HG03558 (cell line): ENCODE measurements around the gene SCCPDH.
"Not testable (repeated sequence)": the region's sequence is repeated elsewhere in the genome, so short reads cannot be mapped to it uniquely, and the experiment has no call there.

Experiments
- ATAC-seq: cut with Tn5 transposase; IDR thresholded peaks from one replicate; pipeline ENCODE4 v1.9.1; 2021; ENCODE audit warnings: moderate number of reproducible peaks; ENCODE audit not compliant: unreplicated experiment; ENCODE audit errors: extremely low read depth

Gene SCCPDH

GRCh38 chr1:246797597-246797996 lies 73.4 kb downstream of the SCCPDH start:
- no peak for ATAC-seq

- no peak for ATAC-seq
These were observed 73.9 kb downstream of the SCCPDH start for GRCh38 chr1:246798107-246798506.

- no peak for ATAC-seq
These were observed 74.6 kb downstream of the SCCPDH start for GRCh38 chr1:246798606-246799496.

GRCh38 chr1:246800356-246800755 lies 76.1 kb downstream of the SCCPDH start:
- ATAC-seq = no peak

- no peak for ATAC-seq
These were observed 76.5 kb downstream of the SCCPDH start for GRCh38 chr1:246800756-246801155.

DNA sequence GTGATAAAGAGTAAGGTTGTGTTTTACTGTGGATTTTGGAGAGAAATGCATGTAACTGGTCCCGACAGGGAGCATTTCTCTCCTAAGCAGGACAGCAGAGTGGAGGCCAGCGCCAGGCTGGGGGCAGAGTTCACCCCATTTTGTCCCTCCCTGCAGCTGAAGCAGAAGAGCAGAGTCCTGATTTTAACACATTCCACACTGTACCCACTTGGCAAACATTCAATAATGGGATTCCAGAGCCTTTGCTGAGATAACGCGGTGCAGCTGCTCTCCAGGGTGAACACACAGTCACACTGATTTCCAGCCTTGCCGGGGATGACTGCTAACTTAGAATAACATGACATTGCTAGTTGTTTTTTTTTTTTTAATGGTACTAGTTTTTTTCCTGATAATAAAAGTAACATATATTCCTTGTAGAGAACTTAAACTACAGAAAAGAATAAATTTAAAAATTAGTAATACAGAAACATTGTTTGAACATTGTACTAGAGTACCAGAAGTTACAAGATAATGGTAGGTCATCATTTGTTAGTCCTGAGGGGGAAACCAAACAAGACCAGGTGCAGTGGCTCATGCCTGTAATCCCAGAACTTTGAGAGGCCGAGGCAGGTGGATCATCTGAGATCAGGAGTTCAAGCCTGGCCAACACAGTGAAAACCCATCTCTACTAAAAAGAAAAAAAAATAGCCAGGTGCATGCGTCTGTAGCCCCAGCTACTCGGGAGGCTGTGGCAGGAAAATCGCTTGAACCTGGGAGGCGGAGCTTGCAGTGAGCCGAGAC lies 77.2 kb downstream of the SCCPDH start:
- no peak for ATAC-seq

- no peak for ATAC-seq
These were observed 79.2 kb downstream of the SCCPDH start for GRCh38 chr1:246803373-246803772.

- ATAC-seq = no peak
These were observed 79.7 kb downstream of the SCCPDH start for GRCh38 chr1:246803883-246804282.

DNA sequence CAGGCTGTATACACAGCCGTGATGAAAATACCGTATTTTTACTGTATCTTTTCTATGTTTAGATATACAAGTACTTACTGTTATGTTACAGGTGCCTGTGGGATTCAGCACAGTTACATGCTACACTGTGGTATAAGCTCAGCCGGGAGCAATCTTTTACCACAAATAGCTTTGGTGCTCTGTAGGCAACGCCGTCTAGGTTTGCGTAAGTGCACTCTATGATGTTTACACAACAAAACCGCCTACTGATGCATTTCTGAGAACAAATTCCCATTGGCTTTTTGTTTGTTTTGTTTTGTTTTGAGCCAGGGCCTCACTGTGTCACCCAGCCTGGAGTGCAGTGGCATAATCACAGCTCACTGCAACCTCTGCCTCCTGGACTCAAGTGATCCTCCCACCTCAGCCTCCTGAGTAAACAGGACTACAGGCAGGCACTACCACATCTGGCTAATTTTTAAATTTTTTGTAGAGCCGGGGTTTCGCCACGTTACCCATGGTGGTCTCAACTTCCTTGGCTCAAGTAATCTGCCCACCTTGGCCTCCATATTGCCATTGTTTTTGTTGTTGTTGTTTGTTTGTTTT lies 81.0 kb downstream of the SCCPDH start:
- ATAC-seq = no peak

- no peak for ATAC-seq
These were observed 85.3 kb downstream of the SCCPDH start for GRCh38 chr1:246809473-246809872.

GRCh38 chr1:246811985-246812384 lies 87.8 kb downstream of the SCCPDH start:
- ATAC-seq = no peak

- ATAC-seq = not testable (repeated sequence)
These were observed 89.1 kb downstream of the SCCPDH start for GRCh38 chr1:246813325-246813724.

- ATAC-seq = no peak
These were observed 90.7 kb downstream of the SCCPDH start for GRCh38 chr1:246814890-246815289.

DNA sequence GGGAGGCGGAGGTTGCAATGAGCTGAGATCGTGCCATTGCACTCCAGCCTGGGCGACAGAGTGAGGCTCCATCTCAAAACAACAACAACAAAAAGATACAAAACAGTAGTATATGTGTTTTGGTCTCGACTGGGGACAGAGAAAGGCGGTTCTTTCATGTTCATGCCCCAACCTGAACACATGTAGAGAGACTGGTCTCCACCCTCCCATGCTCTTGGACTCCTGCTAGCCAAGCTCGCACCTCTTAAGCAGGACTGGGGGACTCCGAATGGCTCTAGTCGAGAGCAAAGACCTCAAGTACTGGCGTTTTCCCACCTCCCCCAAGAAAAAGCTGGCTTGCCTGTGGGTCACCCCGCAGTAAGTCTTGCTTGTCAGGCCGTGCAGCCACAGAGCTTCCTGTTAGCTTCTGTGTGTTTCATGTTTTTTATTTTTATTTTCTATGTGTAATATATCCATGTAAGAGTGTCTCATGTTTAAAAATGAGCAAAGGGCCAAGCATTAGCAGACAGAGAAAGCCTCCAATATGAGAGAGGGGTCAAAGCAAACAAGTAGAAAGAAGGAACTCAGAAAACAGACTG lies 91.6 kb downstream of the SCCPDH start:
- no peak for ATAC-seq
